GM19397 (cell line): ENCODE results near the gene MCRS1.

Experiments
- ATAC-seq: cut with Tn5 transposase; IDR thresholded peaks from one replicate; pipeline ENCODE4 v1.9.1; 2021; ENCODE audit warnings: mild to moderate bottlenecking, moderate library complexity; ENCODE audit not compliant: unreplicated experiment

Gene MCRS1

GRCh38 chr12:49583366-49584094 lies 15.6 kb upstream of the MCRS1 start:
- no peak for ATAC-seq

GRCh38 chr12:49582850-49583249 lies 14.9 kb upstream of the MCRS1 start:
- no peak for ATAC-seq

- ATAC-seq = no peak
Observed at GRCh38 chr12:49582201-49582600, 14.3 kb upstream of the MCRS1 start.

GRCh38 chr12:49580572-49581535 lies 12.9 kb upstream of the MCRS1 start:
- ATAC-seq = no peak

GRCh38 chr12:49578471-49579112 lies 10.7 kb upstream of the MCRS1 start:
- no peak for ATAC-seq

GRCh38 chr12:49577589-49578315 lies 9.8 kb upstream of the MCRS1 start:
- no peak for ATAC-seq

- ATAC-seq = no peak
Observed at GRCh38 chr12:49568442-49569162, 660 bp upstream of the MCRS1 start.

- peak; percentile 2 for ATAC-seq
Observed at GRCh38 chr12:49567302-49567610, 686 bp downstream of the MCRS1 start.

GRCh38 chr12:49566361-49566760 lies 1.6 kb downstream of the MCRS1 start:
- ATAC-seq = no peak

GRCh38 chr12:49565406-49566265 lies 2.3 kb downstream of the MCRS1 start:
- no peak for ATAC-seq

- ATAC-seq = no peak
Observed at GRCh38 chr12:49564686-49565405, 3.1 kb downstream of the MCRS1 start.

GRCh38 chr12:49563951-49564685 lies 3.8 kb downstream of the MCRS1 start:
- no peak for ATAC-seq

GRCh38 chr12:49562831-49563230 lies 5.1 kb downstream of the MCRS1 start:
- no peak for ATAC-seq

- no peak for ATAC-seq
Observed at GRCh38 chr12:49562233-49562632, 5.7 kb downstream of the MCRS1 start.

GRCh38 chr12:49560695-49561094 lies 7.2 kb downstream of the MCRS1 start:
- ATAC-seq = no peak

GRCh38 chr12:49559011-49559675 lies 8.8 kb downstream of the MCRS1 start:
- ATAC-seq = no peak

GRCh38 chr12:49558526-49558925 lies 9.4 kb downstream of the MCRS1 start:
- no peak for ATAC-seq

GRCh38 chr12:49557917-49558215 lies 10.1 kb downstream of the MCRS1 start:
- no peak for ATAC-seq
